Body of pancreas (tissue), 4 donors: ENCODE data around the gene LY6G6F.

Experiments
- CTCF ChIP-seq, 7 experiments: fragments of 450-650 bp in 4 of 7; fragments of 200-600 bp in 3 of 7; sonication (generic) in 3 of 7; IDR thresholded peaks; one replicate each; pipeline ENCODE4 v1.5.1; 2016 to 2019; ENCODE audit warnings: antibody characterized with exemption in 7 of 7
- POLR2A ChIP-seq, 3 donors: fragments of 450-650 bp; IDR thresholded peaks; one replicate each; pipeline ENCODE4 v1.6.1; 2016; ENCODE audit warnings: antibody characterized with exemption in 3 of 3, mild to moderate bottlenecking in 2 of 3

GRCh38 chr6:31676904-31677303 is 29.8 kb upstream of the LY6G6F start:
- no peak for TF ChIP-seq CTCF (IDR thresholded peaks at IDR 0.05)
- TF ChIP-seq POLR2A (IDR thresholded peaks at IDR 0.05): no peak
